ENCODE data around the gene PSMB3. TPM values are rescaled to one million over a fixed set of nuclear protein-coding genes. Genes with fewer than 3 reads are reported as not detected.

Gene PSMB3
- total and polyA plus RNA-seq, 9 of the 15 experiments (the other 6 are each of a cell fraction or from before 2014, with no cell fraction given), result 460 to 2,775 (median 574) TPM

DNA sequence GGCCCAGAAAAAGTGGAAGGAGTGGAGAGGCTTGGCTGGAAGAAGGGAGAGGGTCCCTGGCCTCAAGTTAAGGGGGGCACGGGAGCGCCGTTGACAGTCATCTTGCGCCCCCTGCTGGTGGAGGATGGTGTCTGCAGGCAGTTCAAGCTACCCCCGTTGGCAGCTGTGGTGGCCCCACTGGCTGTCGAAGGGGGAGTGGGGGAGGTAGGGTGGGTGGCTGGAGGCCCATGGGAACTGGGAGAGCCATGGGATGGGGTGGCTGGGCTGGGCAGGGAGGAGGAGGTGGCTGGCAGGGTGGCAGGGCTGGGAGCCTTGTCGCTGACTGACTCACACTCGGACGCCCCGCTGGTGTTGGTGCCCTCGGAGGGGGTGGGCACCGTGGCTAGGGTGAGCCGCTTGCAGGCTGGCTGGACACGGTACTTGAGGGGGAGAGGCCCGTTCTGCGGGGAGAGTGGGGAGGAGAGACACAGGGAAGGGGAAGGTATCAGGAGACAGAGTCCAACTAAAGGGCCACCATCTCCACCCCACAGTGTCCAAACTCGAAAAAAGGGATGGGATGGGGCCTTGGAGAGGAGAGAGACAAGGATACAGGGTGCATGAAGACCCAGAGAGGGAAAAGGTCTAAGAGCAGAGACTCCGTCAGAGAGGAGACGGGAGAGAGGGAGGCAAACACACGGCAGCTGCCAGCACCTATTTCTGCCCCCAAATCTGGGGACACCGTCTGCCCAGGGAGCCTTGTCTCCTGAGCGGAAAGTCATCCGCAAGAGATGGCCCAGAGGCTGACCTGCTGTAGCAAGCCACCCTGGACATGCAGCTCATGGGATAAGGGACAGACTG is 17.2 kb upstream of the PSMB3 start (continued):
- TF ChIP-seq, protein P1, sequence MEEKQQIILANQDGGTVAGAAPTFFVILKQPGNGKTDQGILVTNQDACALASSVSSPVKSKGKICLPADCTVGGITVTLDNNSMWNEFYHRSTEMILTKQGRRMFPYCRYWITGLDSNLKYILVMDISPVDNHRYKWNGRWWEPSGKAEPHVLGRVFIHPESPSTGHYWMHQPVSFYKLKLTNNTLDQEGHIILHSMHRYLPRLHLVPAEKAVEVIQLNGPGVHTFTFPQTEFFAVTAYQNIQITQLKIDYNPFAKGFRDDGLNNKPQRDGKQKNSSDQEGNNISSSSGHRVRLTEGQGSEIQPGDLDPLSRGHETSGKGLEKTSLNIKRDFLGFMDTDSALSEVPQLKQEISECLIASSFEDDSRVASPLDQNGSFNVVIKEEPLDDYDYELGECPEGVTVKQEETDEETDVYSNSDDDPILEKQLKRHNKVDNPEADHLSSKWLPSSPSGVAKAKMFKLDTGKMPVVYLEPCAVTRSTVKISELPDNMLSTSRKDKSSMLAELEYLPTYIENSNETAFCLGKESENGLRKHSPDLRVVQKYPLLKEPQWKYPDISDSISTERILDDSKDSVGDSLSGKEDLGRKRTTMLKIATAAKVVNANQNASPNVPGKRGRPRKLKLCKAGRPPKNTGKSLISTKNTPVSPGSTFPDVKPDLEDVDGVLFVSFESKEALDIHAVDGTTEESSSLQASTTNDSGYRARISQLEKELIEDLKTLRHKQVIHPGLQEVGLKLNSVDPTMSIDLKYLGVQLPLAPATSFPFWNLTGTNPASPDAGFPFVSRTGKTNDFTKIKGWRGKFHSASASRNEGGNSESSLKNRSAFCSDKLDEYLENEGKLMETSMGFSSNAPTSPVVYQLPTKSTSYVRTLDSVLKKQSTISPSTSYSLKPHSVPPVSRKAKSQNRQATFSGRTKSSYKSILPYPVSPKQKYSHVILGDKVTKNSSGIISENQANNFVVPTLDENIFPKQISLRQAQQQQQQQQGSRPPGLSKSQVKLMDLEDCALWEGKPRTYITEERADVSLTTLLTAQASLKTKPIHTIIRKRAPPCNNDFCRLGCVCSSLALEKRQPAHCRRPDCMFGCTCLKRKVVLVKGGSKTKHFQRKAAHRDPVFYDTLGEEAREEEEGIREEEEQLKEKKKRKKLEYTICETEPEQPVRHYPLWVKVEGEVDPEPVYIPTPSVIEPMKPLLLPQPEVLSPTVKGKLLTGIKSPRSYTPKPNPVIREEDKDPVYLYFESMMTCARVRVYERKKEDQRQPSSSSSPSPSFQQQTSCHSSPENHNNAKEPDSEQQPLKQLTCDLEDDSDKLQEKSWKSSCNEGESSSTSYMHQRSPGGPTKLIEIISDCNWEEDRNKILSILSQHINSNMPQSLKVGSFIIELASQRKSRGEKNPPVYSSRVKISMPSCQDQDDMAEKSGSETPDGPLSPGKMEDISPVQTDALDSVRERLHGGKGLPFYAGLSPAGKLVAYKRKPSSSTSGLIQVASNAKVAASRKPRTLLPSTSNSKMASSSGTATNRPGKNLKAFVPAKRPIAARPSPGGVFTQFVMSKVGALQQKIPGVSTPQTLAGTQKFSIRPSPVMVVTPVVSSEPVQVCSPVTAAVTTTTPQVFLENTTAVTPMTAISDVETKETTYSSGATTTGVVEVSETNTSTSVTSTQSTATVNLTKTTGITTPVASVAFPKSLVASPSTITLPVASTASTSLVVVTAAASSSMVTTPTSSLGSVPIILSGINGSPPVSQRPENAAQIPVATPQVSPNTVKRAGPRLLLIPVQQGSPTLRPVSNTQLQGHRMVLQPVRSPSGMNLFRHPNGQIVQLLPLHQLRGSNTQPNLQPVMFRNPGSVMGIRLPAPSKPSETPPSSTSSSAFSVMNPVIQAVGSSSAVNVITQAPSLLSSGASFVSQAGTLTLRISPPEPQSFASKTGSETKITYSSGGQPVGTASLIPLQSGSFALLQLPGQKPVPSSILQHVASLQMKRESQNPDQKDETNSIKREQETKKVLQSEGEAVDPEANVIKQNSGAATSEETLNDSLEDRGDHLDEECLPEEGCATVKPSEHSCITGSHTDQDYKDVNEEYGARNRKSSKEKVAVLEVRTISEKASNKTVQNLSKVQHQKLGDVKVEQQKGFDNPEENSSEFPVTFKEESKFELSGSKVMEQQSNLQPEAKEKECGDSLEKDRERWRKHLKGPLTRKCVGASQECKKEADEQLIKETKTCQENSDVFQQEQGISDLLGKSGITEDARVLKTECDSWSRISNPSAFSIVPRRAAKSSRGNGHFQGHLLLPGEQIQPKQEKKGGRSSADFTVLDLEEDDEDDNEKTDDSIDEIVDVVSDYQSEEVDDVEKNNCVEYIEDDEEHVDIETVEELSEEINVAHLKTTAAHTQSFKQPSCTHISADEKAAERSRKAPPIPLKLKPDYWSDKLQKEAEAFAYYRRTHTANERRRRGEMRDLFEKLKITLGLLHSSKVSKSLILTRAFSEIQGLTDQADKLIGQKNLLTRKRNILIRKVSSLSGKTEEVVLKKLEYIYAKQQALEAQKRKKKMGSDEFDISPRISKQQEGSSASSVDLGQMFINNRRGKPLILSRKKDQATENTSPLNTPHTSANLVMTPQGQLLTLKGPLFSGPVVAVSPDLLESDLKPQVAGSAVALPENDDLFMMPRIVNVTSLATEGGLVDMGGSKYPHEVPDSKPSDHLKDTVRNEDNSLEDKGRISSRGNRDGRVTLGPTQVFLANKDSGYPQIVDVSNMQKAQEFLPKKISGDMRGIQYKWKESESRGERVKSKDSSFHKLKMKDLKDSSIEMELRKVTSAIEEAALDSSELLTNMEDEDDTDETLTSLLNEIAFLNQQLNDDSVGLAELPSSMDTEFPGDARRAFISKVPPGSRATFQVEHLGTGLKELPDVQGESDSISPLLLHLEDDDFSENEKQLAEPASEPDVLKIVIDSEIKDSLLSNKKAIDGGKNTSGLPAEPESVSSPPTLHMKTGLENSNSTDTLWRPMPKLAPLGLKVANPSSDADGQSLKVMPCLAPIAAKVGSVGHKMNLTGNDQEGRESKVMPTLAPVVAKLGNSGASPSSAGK (IDR thresholded peaks at IDR 0.05), result no peak
- TF ChIP-seq TAF1 (IDR thresholded peaks at IDR 0.05; ENCODE audit: control insufficient read depth, extremely low read depth, insufficient read depth, low read length, severe bottlenecking) (no peak), ARID2 (IDR thresholded peaks at IDR 0.05) (peak; percentile 89), KAT2B (IDR thresholded peaks at IDR 0.05; ENCODE audit: low read depth, low read length) (no peak), ARID1B (IDR thresholded peaks at IDR 0.05) (0 out of 2 replicates have a peak, but pooled peaks have one; percentile 8), SRSF3 (IDR thresholded peaks at IDR 0.05; ENCODE audit: insufficient read depth, low read length) (no peak), BRD9 (IDR thresholded peaks at IDR 0.05; ENCODE audit: low read depth, partially characterized antibody) (peak; percentile 68), BHLHE40 (IDR thresholded peaks at IDR 0.05; ENCODE audit: low read length) (peak; percentile 37; the same call in 1 of the 2 replicates)

All from K562 (cell line).